Measurements from ENCODE around the gene PKP2.

PKP2 gene

DNA sequence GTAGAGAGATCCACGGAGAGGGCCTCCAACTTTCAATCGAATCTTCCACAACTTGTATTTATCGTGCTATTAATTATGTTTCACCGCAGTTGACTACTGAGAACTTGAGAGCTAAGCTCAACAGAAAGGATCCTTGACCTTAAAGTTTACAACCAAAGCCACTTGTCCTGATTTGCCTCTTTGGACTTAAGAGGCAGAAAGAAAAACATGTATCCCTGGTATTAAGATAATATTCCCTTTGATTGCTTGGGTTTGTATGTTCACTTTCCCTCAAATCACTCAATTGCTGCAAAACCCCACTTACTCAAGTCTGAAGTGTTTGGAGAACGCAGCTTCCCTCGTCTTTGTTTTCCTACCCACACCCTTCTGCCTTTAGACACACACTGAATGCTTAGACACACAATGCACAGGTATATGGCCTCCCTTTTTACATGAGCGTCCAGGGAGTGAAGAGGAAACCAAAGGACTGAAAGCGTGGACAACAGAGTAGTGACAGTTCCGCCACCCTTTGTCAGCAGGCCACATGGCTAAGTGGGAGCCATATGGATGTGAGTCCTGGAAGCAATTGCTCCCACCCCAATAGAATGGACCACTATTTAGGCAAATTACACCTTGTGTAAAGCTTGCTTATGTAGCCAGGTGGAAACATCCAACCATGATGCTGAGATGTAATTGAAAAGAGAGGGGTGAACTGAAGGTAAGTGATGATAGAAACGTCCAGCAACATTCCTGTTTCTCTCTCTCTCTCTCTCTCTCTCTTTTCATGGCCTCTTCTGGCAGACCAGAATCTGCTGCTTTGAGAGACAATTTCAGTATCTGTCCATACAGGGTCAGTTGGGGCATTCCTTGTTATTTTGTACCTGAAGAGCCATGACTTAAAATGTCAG lies 1.4 kb upstream of the PKP2 start:
- peaks cover 21% of the 10 kb centered on the region for H3K27me3 ChIP-seq (ENCODE audit: insufficient read depth, poor library complexity, severe bottlenecking)
- DNase-seq (ENCODE audit: low read depth in 1 of 2, low spot score in 1 of 2) = no peak
- TF ChIP-seq POLR2AphosphoS5 (IDR thresholded peaks at IDR 0.05; ENCODE audit: low read depth) = no peak
- no peak for TF ChIP-seq SPI1 (IDR thresholded peaks at IDR 0.05; ENCODE audit: borderline replicate concordance, low read depth)
- TF ChIP-seq, protein P1, sequence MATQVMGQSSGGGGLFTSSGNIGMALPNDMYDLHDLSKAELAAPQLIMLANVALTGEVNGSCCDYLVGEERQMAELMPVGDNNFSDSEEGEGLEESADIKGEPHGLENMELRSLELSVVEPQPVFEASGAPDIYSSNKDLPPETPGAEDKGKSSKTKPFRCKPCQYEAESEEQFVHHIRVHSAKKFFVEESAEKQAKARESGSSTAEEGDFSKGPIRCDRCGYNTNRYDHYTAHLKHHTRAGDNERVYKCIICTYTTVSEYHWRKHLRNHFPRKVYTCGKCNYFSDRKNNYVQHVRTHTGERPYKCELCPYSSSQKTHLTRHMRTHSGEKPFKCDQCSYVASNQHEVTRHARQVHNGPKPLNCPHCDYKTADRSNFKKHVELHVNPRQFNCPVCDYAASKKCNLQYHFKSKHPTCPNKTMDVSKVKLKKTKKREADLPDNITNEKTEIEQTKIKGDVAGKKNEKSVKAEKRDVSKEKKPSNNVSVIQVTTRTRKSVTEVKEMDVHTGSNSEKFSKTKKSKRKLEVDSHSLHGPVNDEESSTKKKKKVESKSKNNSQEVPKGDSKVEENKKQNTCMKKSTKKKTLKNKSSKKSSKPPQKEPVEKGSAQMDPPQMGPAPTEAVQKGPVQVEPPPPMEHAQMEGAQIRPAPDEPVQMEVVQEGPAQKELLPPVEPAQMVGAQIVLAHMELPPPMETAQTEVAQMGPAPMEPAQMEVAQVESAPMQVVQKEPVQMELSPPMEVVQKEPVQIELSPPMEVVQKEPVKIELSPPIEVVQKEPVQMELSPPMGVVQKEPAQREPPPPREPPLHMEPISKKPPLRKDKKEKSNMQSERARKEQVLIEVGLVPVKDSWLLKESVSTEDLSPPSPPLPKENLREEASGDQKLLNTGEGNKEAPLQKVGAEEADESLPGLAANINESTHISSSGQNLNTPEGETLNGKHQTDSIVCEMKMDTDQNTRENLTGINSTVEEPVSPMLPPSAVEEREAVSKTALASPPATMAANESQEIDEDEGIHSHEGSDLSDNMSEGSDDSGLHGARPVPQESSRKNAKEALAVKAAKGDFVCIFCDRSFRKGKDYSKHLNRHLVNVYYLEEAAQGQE (IDR thresholded peaks at IDR 0.05; ENCODE audit: insufficient replicate concordance, low read depth) = no peak
- TF ChIP-seq, protein P2, sequence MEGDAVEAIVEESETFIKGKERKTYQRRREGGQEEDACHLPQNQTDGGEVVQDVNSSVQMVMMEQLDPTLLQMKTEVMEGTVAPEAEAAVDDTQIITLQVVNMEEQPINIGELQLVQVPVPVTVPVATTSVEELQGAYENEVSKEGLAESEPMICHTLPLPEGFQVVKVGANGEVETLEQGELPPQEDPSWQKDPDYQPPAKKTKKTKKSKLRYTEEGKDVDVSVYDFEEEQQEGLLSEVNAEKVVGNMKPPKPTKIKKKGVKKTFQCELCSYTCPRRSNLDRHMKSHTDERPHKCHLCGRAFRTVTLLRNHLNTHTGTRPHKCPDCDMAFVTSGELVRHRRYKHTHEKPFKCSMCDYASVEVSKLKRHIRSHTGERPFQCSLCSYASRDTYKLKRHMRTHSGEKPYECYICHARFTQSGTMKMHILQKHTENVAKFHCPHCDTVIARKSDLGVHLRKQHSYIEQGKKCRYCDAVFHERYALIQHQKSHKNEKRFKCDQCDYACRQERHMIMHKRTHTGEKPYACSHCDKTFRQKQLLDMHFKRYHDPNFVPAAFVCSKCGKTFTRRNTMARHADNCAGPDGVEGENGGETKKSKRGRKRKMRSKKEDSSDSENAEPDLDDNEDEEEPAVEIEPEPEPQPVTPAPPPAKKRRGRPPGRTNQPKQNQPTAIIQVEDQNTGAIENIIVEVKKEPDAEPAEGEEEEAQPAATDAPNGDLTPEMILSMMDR (IDR thresholded peaks at IDR 0.05; ENCODE audit: insufficient read depth, low read length) = no peak
- TF ChIP-seq GABPA (IDR thresholded peaks at IDR 0.05; ENCODE audit: low read depth) = no peak
- no peak overlapping the region for H3K4me3 ChIP-seq (replicated peaks; ENCODE audit: insufficient read depth, low read length)
- H3K27ac ChIP-seq (replicated peaks) = no peak overlapping the region

DNA sequence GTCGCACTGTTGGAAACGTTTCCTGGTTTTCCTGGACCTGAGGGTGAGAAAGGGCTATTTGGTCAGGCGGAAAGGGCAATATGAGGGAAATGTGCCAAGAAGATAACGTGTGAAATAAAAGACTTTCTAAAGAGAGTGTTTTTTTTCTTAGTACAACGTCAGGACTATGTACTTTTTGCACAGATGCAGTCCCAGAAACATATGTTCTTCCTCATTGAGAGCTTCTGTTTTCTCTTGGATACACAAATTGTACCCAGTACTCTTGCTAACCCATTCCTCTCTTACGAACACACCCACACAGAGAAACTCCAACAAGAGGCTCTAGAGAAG lies 669 bp upstream of the PKP2 start:
- no peak for DNase-seq (ENCODE audit: low read depth in 1 of 2, low spot score in 1 of 2)
- TF ChIP-seq POLR2AphosphoS5 (IDR thresholded peaks at IDR 0.05; ENCODE audit: low read depth) = no peak
- TF ChIP-seq, protein P2 (IDR thresholded peaks at IDR 0.05; ENCODE audit: insufficient read depth, low read length) = no peak
- TF ChIP-seq SPI1 (IDR thresholded peaks at IDR 0.05; ENCODE audit: borderline replicate concordance, low read depth) = no peak
- TF ChIP-seq, protein P1 (IDR thresholded peaks at IDR 0.05; ENCODE audit: insufficient replicate concordance, low read depth) = no peak
- TF ChIP-seq GABPA (IDR thresholded peaks at IDR 0.05; ENCODE audit: low read depth) = no peak
- H3K27ac ChIP-seq (replicated peaks) = no peak overlapping the region
- H3K27me3 ChIP-seq (ENCODE audit: insufficient read depth, poor library complexity, severe bottlenecking) = peaks cover 21% of the 10 kb centered on the region
- peak overlapping the region; percentile 40; the same call in 1 of the 2 replicates for H3K4me3 ChIP-seq (replicated peaks; ENCODE audit: insufficient read depth, low read length)

DNA sequence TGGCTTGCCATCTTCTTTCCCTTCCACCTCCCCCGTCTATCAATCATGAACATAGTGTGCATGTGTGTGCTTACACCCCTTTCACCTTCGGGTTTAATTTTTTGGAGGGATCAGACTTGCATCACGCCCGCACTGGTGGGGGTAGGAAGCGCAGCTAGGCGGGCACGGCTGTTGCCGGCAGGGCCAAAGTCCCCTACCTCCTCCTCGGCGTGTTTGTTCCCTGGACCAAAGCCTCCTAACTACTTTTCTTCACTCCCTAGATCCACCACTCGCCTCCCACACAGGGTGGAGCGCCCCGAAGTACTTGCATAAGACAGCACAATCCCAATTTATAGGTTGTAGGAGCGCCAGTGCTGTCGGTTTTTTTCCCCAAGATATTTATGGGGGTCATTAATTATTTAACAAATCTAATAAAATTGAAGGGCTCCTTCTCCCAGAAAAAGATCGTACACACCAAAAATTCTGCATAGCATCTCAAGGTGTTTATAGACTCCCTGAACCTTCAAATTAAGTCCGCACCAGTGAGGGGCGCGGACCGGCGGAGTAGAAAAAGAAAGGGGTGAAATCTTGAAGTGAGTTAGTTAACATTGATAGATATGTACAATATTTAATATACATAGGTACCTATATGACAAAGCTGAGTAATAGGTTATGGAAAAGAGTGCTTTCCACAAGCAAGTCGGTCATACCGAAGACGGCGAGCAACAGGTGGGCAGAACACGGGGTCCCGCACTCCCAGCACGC lies 717 bp downstream of the PKP2 start:
- TF ChIP-seq, protein P1 (IDR thresholded peaks at IDR 0.05; ENCODE audit: insufficient replicate concordance, low read depth) = no peak
- TF ChIP-seq GABPA (IDR thresholded peaks at IDR 0.05; ENCODE audit: low read depth) = no peak
- no peak for TF ChIP-seq SPI1 (IDR thresholded peaks at IDR 0.05; ENCODE audit: borderline replicate concordance, low read depth)
- TF ChIP-seq, protein P2 (IDR thresholded peaks at IDR 0.05; ENCODE audit: insufficient read depth, low read length) = no peak
- TF ChIP-seq POLR2AphosphoS5 (IDR thresholded peaks at IDR 0.05; ENCODE audit: low read depth) = no peak
- Histone ChIP-seq H3K4me3 (replicated peaks; ENCODE audit: insufficient read depth, low read length) (peak overlapping the region; percentile 40), H3K27ac (replicated peaks) (no peak overlapping the region), H3K27me3 (ENCODE audit: insufficient read depth, poor library complexity, severe bottlenecking) (peaks cover 21% of the 10 kb centered on the region)
- DNase-seq (ENCODE audit: low read depth in 1 of 2, low spot score in 1 of 2) = no peak
